DMS 273 (cell line): Measurements from ENCODE around the gene MCAT.
"Not testable (repeated sequence)": the region's sequence is repeated elsewhere in the genome, so short reads cannot be mapped to it uniquely, and the experiment has no call there.

Experiments
- DNase-seq: peaks from one replicate; lab custom pipeline; 2025; ENCODE audit not compliant: unreplicated experiment; lab: John Stamatoyannopoulos, UW

The MCAT gene

DNA sequence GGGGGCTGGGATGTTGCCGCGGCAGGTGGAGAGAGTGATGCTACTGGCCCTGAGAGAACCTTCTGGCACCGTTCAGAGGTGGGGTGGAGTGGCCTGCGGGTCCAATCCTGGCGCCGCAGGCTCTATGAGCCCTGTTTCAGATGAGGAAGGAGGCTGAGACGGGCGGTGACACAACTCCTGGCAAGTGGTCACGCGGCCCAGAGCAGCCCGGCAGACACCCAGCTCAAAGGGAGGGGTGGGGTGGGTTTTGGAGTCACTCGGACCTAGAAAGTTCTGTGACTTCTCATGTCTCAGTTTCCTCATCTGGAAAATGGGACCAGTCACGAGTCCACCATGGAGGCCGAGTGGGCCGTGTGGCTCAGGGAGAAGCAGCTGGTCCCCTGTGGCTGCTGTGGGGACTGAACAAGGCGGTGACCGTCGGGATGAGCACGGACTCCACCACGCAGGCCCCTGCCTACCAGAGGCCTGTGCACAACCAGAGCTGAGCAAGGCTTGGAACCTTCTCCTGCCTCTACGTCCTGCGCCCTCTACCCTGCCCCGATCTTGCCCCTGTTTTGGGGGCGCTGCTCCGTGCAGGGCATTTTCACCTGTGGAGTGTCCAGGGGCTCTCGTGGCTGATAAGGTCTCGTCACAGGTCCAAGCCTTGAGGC is 11.8 kb upstream of the MCAT start:
- no peak for DNase-seq

DNA sequence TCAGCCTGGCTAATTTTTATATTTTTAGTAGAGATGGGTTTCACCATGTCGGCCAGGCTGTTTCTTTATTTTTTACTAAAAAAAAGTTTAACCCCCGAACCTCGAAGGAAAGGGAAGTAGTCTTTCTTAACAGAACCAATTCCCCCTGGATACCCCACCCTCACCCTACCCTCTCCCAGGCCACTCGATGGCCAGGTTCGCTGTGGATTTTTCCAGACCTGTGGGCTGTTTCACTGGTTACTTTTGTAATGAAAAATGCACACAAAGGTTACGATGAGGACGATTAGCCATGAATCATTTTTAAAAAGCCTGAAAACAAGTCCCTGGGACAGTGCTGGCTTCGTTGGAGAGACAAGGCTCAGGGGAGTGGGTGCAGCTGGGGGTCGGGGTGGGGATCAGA is 10.7 kb upstream of the MCAT start:
- DNase-seq: no peak

DNA sequence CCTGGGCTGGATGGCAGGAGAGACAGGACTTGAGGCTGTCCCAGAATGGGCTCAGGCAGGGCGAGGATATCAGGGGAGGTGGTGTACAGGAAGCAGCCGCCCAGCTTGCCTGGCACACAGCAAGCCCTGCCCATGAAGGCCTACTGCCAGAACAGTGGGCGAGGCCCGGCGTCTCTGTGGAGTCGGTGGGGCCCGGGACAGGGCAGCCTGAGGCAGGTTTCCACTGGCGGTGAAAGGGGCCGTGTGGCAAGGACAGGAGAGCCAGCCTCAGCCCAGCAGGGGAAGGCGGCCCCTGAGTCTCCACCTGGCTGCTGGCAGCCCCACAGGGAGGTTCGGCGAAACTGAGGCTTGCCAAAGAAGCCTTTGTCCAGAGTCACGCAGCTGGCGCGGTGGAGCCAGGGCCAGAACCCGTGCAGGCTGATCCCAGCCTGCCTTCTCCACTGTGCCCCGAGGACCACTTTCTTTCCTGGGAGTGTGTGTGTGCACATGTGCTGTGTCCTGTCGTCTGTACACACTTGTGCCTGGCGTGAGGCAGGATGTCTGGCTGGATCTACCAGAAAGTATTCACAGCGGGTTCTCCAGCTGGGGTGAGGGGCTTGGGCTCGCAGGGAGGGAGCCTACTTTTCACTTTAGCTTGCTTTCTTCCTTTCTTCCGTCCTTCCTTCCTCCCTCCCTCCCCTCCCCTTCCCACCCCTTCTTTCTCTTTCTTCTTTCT is 9.3 kb upstream of the MCAT start:
- peak; percentile 79 for DNase-seq

DNA sequence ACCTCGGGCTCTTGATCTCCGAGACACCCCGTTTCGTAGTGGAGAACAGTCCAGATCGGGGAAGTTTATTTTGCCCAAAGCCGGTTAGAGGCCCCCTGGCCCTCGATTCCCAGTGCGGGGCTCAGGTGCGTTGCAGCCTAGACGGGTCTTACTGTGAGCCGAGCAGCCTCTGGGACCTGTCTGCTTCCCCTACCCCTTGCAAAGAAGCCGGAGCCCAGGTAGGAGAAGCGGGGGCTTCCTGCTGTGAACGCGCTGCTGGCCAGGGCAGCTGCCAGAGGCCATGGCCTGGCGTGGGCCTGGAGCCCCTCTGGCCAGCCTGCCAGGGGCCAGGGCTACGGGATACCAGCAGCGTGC is 8.8 kb upstream of the MCAT start:
- no peak for DNase-seq

DNA sequence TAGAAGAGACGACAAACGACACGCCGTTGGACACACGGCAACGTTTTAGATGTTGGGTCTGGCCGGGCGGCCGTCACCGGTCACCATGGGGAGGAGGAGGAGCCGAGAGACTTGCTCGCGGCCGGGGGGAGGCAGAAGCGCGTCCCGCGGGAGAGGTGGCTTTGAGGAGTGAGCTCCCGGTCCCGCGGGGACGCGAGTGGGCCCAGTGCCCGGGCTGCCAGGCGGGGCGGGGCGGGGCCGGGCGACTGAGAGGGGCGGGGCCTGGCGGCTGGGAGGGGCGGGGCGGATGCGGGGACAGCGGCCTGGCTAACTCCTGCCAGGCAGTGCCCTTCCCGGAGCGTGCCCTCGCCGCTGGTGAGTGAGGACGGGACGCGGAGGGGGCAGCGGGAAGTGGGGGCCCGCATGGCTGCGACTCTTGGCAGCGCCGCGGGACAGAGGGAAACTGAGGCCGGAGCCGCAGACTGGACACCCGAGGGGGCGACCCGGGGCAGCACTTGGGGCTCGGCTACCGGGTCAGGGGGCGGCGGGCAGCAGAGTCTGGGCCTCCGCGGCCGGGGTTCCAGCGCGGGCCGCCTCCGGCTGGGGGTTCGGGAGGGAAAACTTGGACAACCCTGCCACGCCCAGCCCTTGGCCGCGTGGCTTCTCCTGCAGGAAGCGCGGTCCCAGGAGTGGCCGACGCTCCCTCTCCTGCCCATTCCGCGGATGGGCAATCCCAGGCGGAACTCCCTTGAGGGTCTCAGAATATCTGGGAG is 8.2 kb upstream of the MCAT start, which contains the start of gene TSPO:
TSS of gene TSPO (plus strand) at position 309 of the 752 bp plus-strand sequence. CDS start 7,680 bp downstream, outside the sequence.
- peak; percentile 60 for DNase-seq

DNA sequence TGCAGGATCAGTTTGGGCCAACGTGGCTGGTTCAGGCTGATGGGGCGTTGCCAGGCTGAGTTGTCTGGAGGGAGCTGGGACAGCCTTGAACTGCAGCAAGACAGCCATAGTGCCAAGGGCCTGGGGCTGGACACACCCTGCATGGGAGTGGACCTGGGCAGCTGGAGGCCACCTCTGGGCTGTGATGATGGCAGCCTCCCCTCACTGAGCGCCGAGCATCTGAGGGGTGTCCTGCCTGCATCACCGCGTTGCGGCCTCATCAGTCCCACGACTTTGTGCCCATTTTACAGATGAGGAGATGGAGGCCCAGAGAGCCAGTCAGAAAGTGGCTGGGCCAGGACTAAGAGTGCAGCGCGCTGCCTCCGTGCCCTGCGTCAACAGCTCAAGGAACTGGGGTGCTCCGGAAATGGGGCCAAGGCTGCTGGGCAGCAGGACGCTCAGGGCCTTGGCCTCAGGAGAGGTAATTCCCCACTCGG is 7.6 kb upstream of the MCAT start:
- no peak for DNase-seq

DNA sequence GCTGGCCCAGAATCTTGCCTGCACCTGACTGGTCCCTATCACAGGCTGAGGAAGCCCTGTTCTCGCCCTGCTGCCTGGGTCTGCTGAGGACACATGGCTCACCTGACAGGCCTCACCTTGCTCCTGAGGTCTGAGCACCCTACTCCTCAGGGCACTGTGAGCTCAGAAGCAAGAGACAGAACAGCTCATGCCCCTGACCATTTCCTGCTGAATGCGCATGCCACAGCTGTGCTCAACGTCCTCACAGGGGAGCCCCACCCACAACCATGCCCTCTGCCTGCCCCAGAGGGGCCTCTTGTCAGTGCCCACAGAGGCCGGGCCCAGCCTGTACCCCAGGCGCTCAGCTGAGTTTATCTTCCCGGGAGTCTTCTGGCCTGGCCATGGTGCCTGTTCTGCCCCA is 5.4 kb upstream of the MCAT start:
- DNase-seq: no peak

DNA sequence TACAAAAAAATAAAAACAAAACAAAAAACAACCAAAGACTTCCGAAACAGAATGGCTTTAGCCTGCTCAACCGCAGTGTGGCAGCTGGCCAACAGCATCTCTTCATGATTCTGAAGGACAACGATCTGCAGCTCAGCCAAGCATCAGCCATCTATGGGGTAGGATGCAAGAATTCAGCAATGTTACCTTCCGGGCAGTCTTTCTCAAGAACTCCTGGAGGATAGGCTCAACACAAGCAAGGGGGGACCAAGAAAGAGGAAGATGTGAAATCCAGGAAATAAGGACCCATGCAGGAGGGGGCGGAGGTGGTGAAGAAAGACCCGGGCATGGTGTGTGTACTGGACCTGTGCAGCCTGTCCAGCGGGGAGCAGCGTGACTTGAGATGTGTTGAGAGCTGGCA is 4.6 kb upstream of the MCAT start:
- DNase-seq: no peak

DNA sequence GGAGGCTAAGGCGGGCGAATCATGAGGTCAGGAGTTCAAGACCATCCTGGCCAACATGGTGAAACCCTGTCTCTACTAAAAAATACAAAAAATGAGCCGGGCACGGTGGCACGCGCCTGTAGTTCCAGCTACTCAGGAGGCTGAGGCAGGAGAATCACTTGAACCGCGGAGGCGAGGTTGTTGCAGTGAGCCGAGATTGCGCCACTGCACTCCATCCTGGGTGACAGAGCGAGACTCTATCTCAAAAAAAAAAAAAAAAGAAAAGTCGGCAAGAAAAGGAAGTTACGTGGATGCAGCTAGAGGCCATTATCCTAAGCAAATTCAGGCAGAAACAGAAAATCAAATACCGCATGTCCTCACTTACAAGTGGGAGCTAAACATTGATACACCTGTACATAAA is 3.1 kb upstream of the MCAT start:
- DNase-seq: not testable (repeated sequence)

DNA sequence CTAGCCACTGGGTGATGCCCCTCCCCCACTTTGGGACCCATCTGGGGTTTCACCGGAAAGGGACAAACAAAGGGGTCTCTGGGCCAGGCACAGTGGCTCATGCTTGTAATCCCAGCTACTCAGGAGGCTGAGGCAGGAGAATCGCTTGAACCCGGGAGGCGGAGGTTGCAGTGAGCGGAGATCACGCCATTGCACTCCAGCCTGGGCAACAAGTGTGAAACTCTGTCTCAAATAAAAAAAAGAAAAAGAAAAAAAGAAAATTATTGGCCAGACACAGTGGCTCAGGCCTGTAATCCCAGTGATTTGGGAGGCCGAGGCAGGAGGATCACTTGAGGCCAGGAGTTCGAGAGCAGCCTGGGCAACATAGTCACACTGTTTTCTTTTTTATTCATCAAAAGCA is 2.2 kb upstream of the MCAT start:
- DNase-seq: not testable (repeated sequence)

DNA sequence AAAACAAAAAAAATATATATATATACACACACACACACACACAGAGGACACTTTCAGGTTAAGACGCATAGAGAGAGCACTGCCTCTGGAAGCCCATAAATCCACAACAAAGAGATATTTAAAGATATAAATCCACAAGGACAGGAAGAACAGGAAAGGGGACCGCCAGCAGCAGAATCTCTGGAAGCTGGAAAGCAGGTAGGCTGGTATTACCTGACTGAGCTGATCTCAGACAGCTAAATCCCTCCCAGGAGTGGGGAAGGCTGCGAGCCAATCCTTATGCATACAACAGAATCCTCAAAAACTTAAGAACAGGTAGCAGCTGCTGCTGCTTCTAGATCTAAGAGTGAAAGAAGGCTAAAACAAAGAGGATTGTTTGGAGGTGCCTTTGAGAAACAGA is 1.8 kb upstream of the MCAT start:
- DNase-seq: no peak

DNA sequence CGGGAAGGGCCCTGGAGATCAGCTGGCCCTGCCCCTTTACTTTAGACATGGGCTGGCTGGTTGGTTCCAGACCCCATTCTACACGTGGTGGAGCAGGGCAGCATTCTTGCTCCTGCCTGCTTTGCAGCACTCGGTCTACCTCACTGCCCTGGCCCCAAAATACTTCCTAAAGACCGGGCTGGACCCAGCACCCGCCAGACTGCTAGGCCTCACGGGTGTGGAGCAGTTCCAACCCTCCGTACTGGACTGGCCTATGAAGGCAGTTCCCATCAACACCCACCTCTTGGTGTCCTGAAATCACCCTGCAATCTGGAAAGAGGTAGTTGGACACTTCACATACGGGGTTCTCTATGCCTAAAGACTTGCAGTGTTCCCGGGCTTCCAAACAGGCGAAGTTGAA is 6.4 kb downstream of the MCAT start:
- no peak for DNase-seq

DNA sequence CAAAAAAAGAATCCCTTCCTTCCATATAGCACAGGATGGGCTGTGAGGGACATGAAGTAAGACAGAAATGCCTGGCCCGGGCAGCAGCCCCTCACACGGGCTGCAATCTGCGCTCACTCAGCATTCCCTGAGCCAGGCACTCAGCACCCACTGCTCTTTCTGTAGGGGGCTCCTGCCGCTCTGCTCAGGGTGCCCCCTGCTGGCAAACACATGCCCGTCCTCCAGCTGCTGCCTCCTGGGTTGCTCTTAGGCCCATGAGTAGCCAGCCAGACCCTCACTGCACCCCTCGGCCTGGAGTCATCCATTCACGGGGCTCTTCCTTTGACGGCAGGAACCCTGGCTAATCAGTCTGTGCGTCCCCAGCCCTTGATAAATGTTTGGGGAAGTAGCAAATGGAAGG is 6.9 kb downstream of the MCAT start:
- DNase-seq: peak; percentile 46

DNA sequence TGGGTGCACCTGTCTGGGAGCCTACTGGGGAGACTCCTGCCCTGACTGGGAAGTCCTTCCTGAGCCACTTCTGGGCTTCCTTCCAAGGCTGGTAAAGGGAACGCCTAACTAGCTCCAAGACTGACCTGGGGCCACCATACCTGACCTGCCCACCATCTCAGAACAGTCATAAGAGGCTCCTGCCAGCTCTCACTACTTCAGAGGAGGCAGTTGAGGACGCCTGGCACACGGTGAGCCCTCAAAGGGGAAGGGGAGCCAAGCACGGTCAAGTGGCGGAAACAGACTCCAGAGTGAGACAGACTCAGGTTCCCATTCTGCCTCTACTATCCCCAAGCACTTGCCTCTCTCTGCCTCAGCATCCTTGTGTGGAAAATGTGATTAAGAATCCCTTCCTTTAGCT is 7.6 kb downstream of the MCAT start:
- no peak for DNase-seq

DNA sequence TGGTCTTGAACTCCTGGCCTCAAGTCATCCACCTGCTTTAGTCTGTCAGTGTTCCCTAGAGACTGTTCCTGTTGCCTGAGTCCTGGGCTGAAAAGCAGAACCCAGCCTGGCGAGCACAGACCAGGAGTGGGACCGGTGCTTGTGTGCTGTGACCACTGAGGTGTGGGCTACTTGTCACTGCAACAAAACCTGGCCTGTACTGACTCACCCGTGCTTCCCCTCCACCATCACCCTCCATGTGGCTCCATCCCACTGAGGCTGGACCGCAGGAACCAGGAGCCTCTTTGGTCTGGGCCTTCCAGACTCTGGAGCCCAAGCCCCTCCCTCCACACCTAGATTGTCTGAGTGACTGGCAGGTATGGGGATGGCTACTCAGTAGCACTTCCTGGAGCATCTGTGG is 8.6 kb downstream of the MCAT start:
- no peak for DNase-seq

DNA sequence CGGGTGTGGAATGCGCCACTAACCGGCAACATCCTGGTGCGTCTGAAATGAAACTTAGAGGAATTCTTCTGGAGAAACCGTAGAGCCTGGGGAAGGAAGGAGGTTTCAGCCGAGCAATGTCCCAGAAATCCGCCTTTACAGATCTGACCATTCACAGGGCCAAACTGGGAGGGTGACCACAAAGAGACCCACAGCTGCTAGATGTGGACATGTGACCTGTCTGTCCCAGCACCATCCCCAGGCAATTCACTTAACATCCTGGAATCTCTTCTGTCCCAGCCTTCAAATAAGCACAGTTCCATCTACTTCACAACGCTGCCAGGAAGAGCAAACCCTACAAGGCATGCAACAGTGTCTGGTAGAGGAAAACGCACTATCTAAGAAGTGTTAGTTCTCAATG is 9.8 kb downstream of the MCAT start:
- no peak for DNase-seq

DNA sequence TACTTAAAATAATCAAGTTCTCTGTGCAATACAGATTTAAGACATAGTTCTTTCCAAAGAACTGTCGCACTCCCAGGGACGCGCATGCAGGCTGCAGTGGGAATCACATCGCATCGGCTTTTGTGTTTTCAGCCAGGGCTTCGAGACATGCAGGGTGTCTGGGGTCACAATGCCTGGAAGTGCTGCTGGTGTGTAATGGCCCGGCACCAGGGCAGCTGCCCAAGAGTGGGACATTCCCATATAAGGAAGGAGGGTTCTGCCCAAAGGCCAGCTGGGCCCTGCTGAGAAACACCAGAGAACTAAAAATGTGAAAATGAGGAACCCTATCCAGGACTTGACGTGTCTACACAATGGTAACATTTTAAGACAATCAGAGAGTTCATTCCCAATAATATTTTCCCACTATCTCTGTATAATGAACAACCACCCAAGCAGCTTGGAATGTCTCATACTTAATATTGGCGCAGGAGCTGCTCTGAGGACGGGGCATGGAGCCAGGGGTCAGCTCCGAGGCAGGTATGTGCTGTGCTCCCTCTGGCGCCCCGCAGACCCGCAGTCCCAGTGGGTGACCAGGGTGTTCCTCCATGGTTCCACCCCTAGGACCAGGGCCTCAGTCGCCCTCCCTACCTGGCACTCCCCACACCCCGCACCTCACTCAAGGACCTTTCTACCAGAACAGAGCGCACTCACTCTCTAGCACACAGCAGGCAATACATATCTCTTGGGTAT is 11.3 kb downstream of the MCAT start:
- DNase-seq: no peak

DNA sequence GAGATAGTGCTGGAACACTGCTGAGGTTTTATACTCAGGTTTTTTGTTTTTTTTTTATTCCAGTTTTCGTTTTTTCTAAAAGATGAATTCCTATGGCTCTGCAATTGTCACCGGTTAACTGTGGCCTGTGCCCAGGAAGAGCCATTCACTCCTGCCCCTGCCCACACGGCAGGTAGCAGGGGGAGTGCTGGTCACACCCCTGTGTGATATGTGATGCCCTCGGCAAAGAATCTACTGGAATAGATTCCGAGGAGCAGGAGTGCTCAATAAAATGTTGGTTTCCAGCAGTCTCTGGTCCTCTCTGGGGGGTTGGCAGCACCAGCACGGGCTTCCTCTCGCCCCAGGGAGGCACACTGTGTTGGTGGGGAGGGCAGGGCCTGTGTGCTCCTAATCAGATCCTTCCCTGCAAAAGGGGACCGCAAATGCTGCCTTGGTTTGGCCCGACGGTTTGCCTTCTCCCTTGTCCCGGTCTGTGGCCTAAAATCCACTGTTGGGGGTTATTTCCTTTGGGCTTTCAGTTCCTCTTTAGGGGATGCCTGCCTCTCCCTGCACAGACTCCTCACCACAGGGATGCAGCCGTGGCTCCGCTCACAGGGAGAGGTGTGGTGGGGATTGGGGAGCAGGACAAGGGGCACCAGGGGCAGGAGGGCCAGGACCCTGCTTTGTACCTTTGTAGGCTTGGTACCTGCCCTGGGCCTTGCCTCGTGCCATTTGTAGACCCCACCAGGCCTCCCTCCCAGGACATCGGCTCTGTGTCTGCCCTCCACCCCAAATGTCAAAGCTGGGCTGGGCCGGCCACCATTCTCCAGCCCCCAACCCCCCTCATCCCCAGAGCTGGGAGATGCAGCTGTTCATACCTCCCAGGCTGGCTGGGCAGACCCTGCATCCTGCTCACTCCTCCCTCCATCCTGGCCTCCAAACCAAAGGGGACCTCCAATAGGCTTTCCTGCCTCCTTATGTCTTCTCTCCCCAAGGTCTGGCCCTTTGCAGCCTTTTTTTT is 13.5 kb downstream of the MCAT start:
- DNase-seq: no peak

DNA sequence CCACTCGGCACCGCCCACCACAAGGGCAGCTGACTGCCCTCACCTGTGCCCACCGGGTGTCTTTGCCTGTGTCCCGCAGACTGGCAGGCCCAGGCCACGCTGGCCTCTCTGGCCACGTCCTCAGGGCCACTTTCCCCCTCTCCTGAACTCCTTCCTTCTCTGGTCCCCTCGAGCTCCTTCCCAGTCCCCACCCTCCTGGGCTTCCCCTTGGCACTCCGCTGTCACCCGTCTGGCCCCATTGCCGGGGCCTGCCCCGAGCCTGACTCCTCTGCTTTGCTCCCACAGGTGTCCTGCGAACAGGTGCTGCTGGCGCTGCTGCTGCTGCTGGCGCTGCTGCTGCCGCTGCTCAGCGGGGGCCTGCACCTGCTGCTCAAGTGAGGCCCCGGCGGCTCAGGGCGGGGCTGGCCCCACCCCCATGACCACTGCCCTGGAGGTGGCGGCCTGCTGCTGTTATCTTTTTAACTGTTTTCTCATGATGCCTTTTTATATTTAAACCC is 14.2 kb downstream of the MCAT start:
- DNase-seq: peak; percentile 42

DNA sequence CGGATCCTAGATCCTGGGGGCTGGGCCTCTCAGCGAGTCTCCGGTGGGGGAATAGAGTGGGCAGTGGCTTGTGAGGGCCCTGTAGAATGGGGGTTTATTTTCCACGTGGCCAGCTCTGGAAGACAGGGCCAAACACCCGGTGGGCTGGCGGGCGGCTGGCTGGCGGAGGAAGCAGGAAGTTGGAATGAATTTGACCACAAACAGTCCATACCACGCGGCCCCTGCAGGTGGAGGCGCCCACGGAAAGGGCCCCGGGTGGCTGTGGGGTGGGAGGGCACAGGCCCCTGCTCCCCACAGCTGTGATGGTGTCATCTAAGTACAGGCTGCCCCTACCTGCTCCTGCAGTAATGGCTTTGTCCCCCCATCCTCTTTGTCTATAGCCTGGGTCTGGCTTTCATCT is 15.1 kb downstream of the MCAT start:
- DNase-seq: no peak
